ENCODE measurements around the gene RCL1.
A peak's percentile ranks its signal among the peaks of the same experiment; 100 is the strongest.

The RCL1 gene

GRCh38 chr9:4844056-4844838, 51.5 kb downstream of the RCL1 start:
- DNase-seq: no peak

GRCh38 chr9:4849369-4849768, 56.6 kb downstream of the RCL1 start:
- no peak for DNase-seq

- DNase-seq: no peak
These were observed 58.0 kb downstream of the RCL1 start for GRCh38 chr9:4850603-4851310.

GRCh38 chr9:4852419-4852818, 59.7 kb downstream of the RCL1 start:
- no peak for DNase-seq

- no peak for DNase-seq
These were observed 61.5 kb downstream of the RCL1 start for GRCh38 chr9:4854265-4854590.

- DNase-seq: no peak
These were observed 63.1 kb downstream of the RCL1 start for GRCh38 chr9:4855841-4856240.

- DNase-seq: no peak
These were observed 64.5 kb downstream of the RCL1 start for GRCh38 chr9:4857163-4857810.

GRCh38 chr9:4859035-4859434, 66.3 kb downstream of the RCL1 start:
- peak; percentile 7 for DNase-seq

GRCh38 chr9:4860383-4860782, 67.6 kb downstream of the RCL1 start:
- no peak for DNase-seq

GRCh38 chr9:4861145-4861544, 68.4 kb downstream of the RCL1 start:
- no peak for DNase-seq

GRCh38 chr9:4861736-4862451, 69.2 kb downstream of the RCL1 start:
- DNase-seq: no peak

- no peak for DNase-seq
These were observed 69.9 kb downstream of the RCL1 start for GRCh38 chr9:4862506-4863250.

- no peak for DNase-seq
These were observed 71.5 kb downstream of the RCL1 start for GRCh38 chr9:4864234-4864661.

- DNase-seq: no peak
These were observed 72.0 kb downstream of the RCL1 start for GRCh38 chr9:4864698-4865097.

GRCh38 chr9:4865681-4866080, 72.9 kb downstream of the RCL1 start:
- no peak for DNase-seq

GRCh38 chr9:4866239-4866969, 73.7 kb downstream of the RCL1 start:
- no peak for DNase-seq

- DNase-seq: no peak
These were observed 80.3 kb downstream of the RCL1 start for GRCh38 chr9:4873066-4873465.

- DNase-seq: no peak
These were observed 82.8 kb downstream of the RCL1 start for GRCh38 chr9:4875559-4875958.

- no peak for DNase-seq
These were observed 86.4 kb downstream of the RCL1 start for GRCh38 chr9:4879115-4879558.

- no peak for DNase-seq
These were observed 90.7 kb downstream of the RCL1 start for GRCh38 chr9:4883326-4883873.

- no peak for DNase-seq
These were observed 94.0 kb downstream of the RCL1 start for GRCh38 chr9:4886698-4887097.

- DNase-seq: no peak
These were observed 94.8 kb downstream of the RCL1 start for GRCh38 chr9:4887556-4887955.
